Karpas-422 (cell line): ENCODE data around the gene TWSG1. TPM values are rescaled to one million over a fixed set of nuclear protein-coding genes. Genes with fewer than 3 reads are reported as not detected.

ENCODE experiments used
- DNase-seq: peaks from one replicate; pipeline ENCODE4 v3.0.0-alpha.2; 2015
- H2AFZ ChIP-seq: fragments of 200-600 bp; sonication (generic); 2 replicates; pipeline ENCODE4 v1.6.1; 2014; ENCODE audit warnings: antibody characterized with exemption, low read length, mixed read lengths
- H3K27ac ChIP-seq: fragments of 200-600 bp; sonication (generic); 2 replicates; pipeline ENCODE4 v1.5.1; 2014; ENCODE audit warnings: mild to moderate bottlenecking, low read length, moderate library complexity
- H3K27me3 ChIP-seq: fragments of 200-600 bp; sonication (generic); 2 replicates; pipeline ENCODE4 v1.6.1; 2014; ENCODE audit warnings: low read length, mixed read lengths
- H3K36me3 ChIP-seq: fragments of 200-600 bp; sonication (generic); 2 replicates; pipeline ENCODE4 v1.6.1; 2014; ENCODE audit warnings: low read length, mixed read lengths; ENCODE audit not compliant: insufficient read depth
- H3K4me1 ChIP-seq: fragments of 200-600 bp; sonication (generic); 2 replicates; pipeline ENCODE4 v1.6.1; 2014; ENCODE audit warnings: mild to moderate bottlenecking, low read length, mixed read lengths
- H3K4me2 ChIP-seq: fragments of 200-600 bp; sonication (generic); 2 replicates; pipeline ENCODE4 v1.6.1; 2014; ENCODE audit warnings: low read length, low read depth, mild to moderate bottlenecking; ENCODE audit not compliant: poor library complexity, severe bottlenecking
- H3K4me3 ChIP-seq: fragments of 200-600 bp; sonication (generic); 2 replicates; pipeline ENCODE4 v1.5.1; 2014; ENCODE audit warnings: mild to moderate bottlenecking, antibody characterized with exemption, low read length, mixed read lengths
- H3K79me2 ChIP-seq: fragments of 200-600 bp; sonication (generic); 2 replicates; pipeline ENCODE4 v1.6.1; 2014; ENCODE audit warnings: mild to moderate bottlenecking, low read length, mixed read lengths
- H3K9ac ChIP-seq: fragments of 200-600 bp; sonication (generic); 2 replicates; pipeline ENCODE4 v1.6.0; 2014; ENCODE audit warnings: low read length
- H3K9me2 ChIP-seq: fragments of 200-600 bp; sonication (generic), shearing (Covaris generic); replicated peaks from 2 replicates; pipeline ENCODE4 v1.6.0; 2014; ENCODE audit warnings: mild to moderate bottlenecking, low read length, moderate library complexity; ENCODE audit not compliant: insufficient read depth
- H3K9me3 ChIP-seq: fragments of 300-700, 200-600 bp; sonication (generic); 2 replicates; pipeline ENCODE4 v1.6.1; 2014; ENCODE audit warnings: low read length, mixed read lengths
- H4K20me1 ChIP-seq: fragments of 200-600 bp; sonication (generic); 2 replicates; pipeline ENCODE4 v1.6.1; 2014; ENCODE audit warnings: mild to moderate bottlenecking, antibody characterized with exemption, low read length, low read depth; ENCODE audit not compliant: insufficient read depth
- total RNA-seq: library from RNA; depleted of rRNA; stranded (reverse); fragments of >200 nt; shearing (Covaris generic); gene quantifications from 2 replicates; pipeline ENCODE4 v1.2.3, GENCODE V29; 2014; ENCODE audit warnings: low replicate concordance

Gene TWSG1
- total RNA-seq, 1 experiment from 2014 or later = 16.0 TPM

DNA sequence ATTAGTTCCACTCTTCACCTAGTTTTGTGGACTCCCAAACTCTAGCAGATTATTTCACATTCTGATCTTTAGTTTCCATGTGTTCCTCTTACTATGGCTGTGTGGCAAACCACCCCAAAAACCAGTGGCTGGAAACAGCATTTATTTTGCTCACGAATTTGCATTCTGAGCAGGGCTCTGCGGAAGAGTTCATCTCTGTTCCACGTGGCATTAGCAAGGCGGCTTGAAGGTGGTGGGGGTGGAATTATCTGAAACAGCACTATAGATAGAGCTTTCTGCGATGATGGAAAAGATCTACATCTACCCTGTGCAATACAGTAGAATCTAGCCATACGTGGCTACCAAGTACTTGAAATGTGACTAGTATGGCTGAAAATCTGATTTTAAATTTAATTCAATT, 5.9 kb downstream of the TWSG1 start:
- no peak overlapping the region for H2AFZ ChIP-seq
- no peak overlapping the region for H3K27ac ChIP-seq
- no peak overlapping the region for H3K4me2 ChIP-seq
- H3K79me2 ChIP-seq = peaks cover 68% of the 10 kb centered on the region
- no peak overlapping the region for H3K4me3 ChIP-seq
- H3K36me3 ChIP-seq = peaks cover 44% of the 10 kb centered on the region
- no peaks in the 10 kb centered on the region for H3K27me3 ChIP-seq
- peaks cover 6% of the 10 kb centered on the region for H3K9me3 ChIP-seq
- no peaks in the 10 kb centered on the region for H3K9me2 ChIP-seq
- peaks cover 15% of the 10 kb centered on the region for H3K4me1 ChIP-seq
- DNase-seq = no peak
- no peak overlapping the region for H3K9ac ChIP-seq
- 0 out of 2 replicates have a peak, but pooled peaks cover 1% of the 10 kb centered on the region for H4K20me1 ChIP-seq

- H3K9me3 ChIP-seq = peaks cover 6% of the 10 kb centered on the region
- no peaks in the 10 kb centered on the region for H3K27me3 ChIP-seq
- H4K20me1 ChIP-seq = no peaks in the 10 kb centered on the region
- H3K9me2 ChIP-seq = no peaks in the 10 kb centered on the region
- H3K4me1 ChIP-seq = peaks cover 6% of the 10 kb centered on the region
- no peak overlapping the region for H3K27ac ChIP-seq
- H3K9ac ChIP-seq = no peak overlapping the region
- no peak for DNase-seq
- H3K79me2 ChIP-seq = peaks cover 68% of the 10 kb centered on the region
- peaks cover 38% of the 10 kb centered on the region for H3K36me3 ChIP-seq
- H3K4me2 ChIP-seq = no peak overlapping the region
- no peak overlapping the region for H3K4me3 ChIP-seq
- no peak overlapping the region for H2AFZ ChIP-seq
These were observed 9.0 kb downstream of the TWSG1 start for GRCh38 chr18:9343577-9343976.

DNA sequence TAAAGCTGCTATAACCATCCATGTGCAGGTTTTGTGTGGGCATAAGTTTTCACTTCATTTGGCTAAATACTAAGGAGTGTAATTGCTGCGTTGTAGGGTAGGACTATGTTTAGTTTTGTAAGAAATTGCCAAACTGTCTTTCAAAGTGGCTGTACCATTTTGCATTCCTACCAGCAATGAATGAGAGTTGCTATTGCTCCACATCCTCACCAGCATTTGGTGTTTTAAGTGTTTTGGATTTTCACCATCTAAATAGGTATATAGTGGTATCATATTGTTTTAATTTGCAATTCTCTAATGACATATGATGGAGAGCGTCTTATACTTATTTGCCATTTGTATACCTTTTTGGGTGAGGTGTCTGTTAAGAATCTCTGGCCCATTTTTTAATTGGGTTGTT, 12.2 kb downstream of the TWSG1 start:
- Histone ChIP-seq H3K27me3 (no peaks in the 10 kb centered on the region), H2AFZ (no peak overlapping the region), H3K27ac (no peak overlapping the region), H3K4me1 (peaks cover 6% of the 10 kb centered on the region), H3K4me2 (no peak overlapping the region), H3K9me2 (no peaks in the 10 kb centered on the region), H3K36me3 (peaks cover 27% of the 10 kb centered on the region), H3K4me3 (no peak overlapping the region), H3K9me3 (peaks cover 6% of the 10 kb centered on the region), H3K79me2 (peaks cover 76% of the 10 kb centered on the region), H4K20me1 (no peaks in the 10 kb centered on the region), H3K9ac (no peak overlapping the region)
- DNase-seq = no peak

- H3K27ac ChIP-seq = no peak overlapping the region
- no peaks in the 10 kb centered on the region for H4K20me1 ChIP-seq
- H3K9me2 ChIP-seq = no peaks in the 10 kb centered on the region
- peaks cover 22% of the 10 kb centered on the region for H3K36me3 ChIP-seq
- H3K4me1 ChIP-seq = peaks cover 10% of the 10 kb centered on the region
- H3K9ac ChIP-seq = no peak overlapping the region
- peaks cover 82% of the 10 kb centered on the region for H3K79me2 ChIP-seq
- no peak for DNase-seq
- H2AFZ ChIP-seq = no peak overlapping the region
- no peaks in the 10 kb centered on the region for H3K27me3 ChIP-seq
- no peak overlapping the region for H3K4me3 ChIP-seq
- H3K9me3 ChIP-seq = peaks cover 6% of the 10 kb centered on the region
- no peak overlapping the region for H3K4me2 ChIP-seq
These were observed 13.6 kb downstream of the TWSG1 start for GRCh38 chr18:9348079-9348671.

DNA sequence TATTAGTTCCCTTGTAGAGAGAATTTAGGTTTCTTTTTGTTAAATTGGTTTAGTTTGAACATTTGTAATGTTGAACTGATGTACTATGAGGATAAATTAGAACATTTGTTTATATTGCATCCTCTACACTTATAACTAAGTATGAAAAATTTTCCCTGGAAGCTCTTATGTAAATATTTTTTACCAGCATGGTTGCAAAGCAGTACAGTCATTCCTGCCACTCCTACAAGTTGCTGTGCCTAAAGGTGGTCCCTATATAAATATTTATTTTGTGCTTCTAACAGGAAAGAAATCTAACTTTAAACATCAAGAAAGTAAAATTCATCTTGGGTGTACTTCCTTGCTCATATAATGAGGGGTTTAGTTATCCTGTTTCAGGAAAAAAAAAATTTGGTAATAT, 14.2 kb downstream of the TWSG1 start:
- no peak overlapping the region for H3K27ac ChIP-seq

GRCh38 chr18:9353596-9353995, 19.0 kb downstream of the TWSG1 start:
- H3K27ac ChIP-seq = no peak overlapping the region
- H4K20me1 ChIP-seq = no peaks in the 10 kb centered on the region
- H3K9me2 ChIP-seq = no peaks in the 10 kb centered on the region
- H3K4me3 ChIP-seq = no peak overlapping the region
- H3K36me3 ChIP-seq = no peaks in the 10 kb centered on the region
- no peak overlapping the region for H3K4me2 ChIP-seq
- peaks cover 84% of the 10 kb centered on the region for H3K79me2 ChIP-seq
- H3K9ac ChIP-seq = no peak overlapping the region
- H3K27me3 ChIP-seq = no peaks in the 10 kb centered on the region
- H3K9me3 ChIP-seq = no peaks in the 10 kb centered on the region
- no peak for DNase-seq
- peaks cover 27% of the 10 kb centered on the region for H3K4me1 ChIP-seq
- H2AFZ ChIP-seq = peak overlapping the region; percentile 30; the same call in 1 of the 2 replicates

More for the DNA sequence above, 14.2 kb downstream of the TWSG1 start:
- peaks cover 2% of the 10 kb centered on the region for H3K9me3 ChIP-seq
- H3K36me3 ChIP-seq = peaks cover 17% of the 10 kb centered on the region
- H3K9ac ChIP-seq = no peak overlapping the region
- no peak overlapping the region for H3K4me2 ChIP-seq
- H2AFZ ChIP-seq = no peak overlapping the region
- no peak for DNase-seq
- H3K27me3 ChIP-seq = no peaks in the 10 kb centered on the region
- H3K9me2 ChIP-seq = no peaks in the 10 kb centered on the region
- H3K4me3 ChIP-seq = no peak overlapping the region
- no peaks in the 10 kb centered on the region for H4K20me1 ChIP-seq
- H3K4me1 ChIP-seq = peaks cover 16% of the 10 kb centered on the region
- peaks cover 83% of the 10 kb centered on the region for H3K79me2 ChIP-seq

GRCh38 chr18:9354256-9354655, 19.7 kb downstream of the TWSG1 start:
- H3K4me3 ChIP-seq = no peak overlapping the region

DNA sequence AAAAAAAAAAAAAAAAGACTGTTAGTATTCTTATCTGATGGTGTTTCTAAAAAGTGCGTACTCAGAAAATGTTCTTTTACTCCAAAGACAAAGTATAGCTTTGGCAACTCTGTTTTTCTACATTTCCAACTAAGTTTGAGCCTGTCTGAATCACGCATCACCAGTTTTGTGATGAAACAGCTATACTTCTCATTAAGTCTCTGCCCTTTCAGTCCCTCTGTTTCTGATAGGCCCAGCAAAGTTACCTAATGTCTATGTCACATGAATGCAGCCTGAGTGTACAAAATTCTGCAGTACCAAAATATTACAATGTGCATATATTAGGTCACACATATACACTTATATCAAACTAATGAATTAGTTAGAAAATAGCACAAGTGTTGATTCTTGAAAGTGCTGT, 22.4 kb downstream of the TWSG1 start:
- Histone ChIP-seq H3K9me3 (no peaks in the 10 kb centered on the region), H3K9ac (no peak overlapping the region)

More at GRCh38 chr18:9354256-9354655, 19.7 kb downstream of the TWSG1 start:
- Histone ChIP-seq H3K9me2 (no peaks in the 10 kb centered on the region), H3K27ac (no peak overlapping the region), H3K9me3 (no peaks in the 10 kb centered on the region), H3K36me3 (no peaks in the 10 kb centered on the region), H3K4me2 (no peak overlapping the region), H3K27me3 (no peaks in the 10 kb centered on the region), H2AFZ (no peak overlapping the region), H3K9ac (no peak overlapping the region), H3K4me1 (peaks cover 27% of the 10 kb centered on the region), H4K20me1 (no peaks in the 10 kb centered on the region), H3K79me2 (peaks cover 83% of the 10 kb centered on the region)
- no peak for DNase-seq

More for the DNA sequence above, 22.4 kb downstream of the TWSG1 start:
- Histone ChIP-seq H3K36me3 (peaks cover 5% of the 10 kb centered on the region; the same call in 1 of the 2 replicates), H2AFZ (no peak overlapping the region), H3K27me3 (no peaks in the 10 kb centered on the region), H3K4me1 (peaks cover 34% of the 10 kb centered on the region), H3K27ac (no peak overlapping the region), H3K9me2 (no peaks in the 10 kb centered on the region), H4K20me1 (no peaks in the 10 kb centered on the region), H3K4me3 (no peak overlapping the region), H3K79me2 (peaks cover 74% of the 10 kb centered on the region), H3K4me2 (no peak overlapping the region)
- no peak for DNase-seq
